ENCODE results near the gene TRIP13. TPM values are rescaled to one million over a fixed set of nuclear protein-coding genes. Genes with fewer than 3 reads are reported as not detected.
A peak's percentile ranks its signal among the peaks of the same experiment; 100 is the strongest.

TRIP13 gene
- total and polyA plus RNA-seq, 10 of the 15 experiments (the other 5 are each of a cell fraction or from before 2014, with no cell fraction given), result 15.1 to 64.9 (median 32.2) TPM

DNA sequence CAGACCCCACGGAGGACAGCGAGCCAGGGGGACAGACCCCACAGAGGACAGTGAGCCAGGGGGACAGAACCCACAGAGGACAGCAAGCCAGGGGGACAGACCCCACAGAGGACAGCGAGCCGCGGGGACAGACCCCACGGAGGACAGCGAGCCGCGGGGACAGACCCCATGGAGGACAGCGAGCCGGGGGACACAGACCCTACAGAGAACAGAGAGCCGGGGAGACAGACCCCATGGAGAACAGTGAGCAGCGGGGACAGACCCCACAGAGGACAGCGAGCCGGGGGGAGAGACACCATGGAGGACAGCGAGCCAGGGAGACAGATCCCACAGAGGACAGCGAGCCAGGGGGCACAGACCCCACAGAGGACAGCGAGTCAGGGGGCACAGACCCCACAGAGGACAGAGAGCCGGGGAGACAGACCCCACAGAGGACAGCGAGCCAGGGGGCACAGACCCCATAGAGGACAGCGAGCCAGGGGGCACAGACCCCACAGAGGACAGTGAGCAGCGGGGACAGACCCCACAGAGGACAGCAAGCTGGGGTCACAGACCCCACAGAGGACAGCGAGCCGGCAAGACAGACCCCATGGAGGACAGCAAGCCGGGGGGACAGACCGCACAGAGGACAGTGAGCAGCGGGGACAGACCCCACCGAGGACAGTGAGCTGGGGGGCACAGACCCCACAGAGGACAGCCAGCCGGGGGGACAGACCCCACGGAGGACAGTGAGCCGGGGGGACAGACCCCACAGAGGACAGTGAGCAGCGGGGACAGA lies 37.5 kb upstream of the TRIP13 start:
- no peak overlapping the region for H3K4me3 ChIP-seq
- in situ Hi-C loops (cut with MboI) (loop anchor here (5.0 kb wide), 1 partner anchor 103 kb away; no protein-coding TSS in a partner anchor), intact Hi-C loops (cut with micrococcal nuclease; ENCODE audit: unreplicated experiment) (no loop called here)
- no peak overlapping the region for H2AFZ ChIP-seq (ENCODE audit: control insufficient read depth, low read depth, low read length)
- H3K27ac ChIP-seq (ENCODE audit: control insufficient read depth, insufficient read depth), result no peak overlapping the region
- H3K27me3 ChIP-seq (replicated peaks in 1 of 2; ENCODE audit: control insufficient read depth in 2 of 2, insufficient read depth in 2 of 2, low read length in 1 of 2), result no peaks in the 10 kb centered on the region
- no peaks in the 10 kb centered on the region for H3K4me1 ChIP-seq (ENCODE audit: control insufficient read depth, insufficient read depth, low read length)
- no peaks in the 10 kb centered on the region for H3K79me2 ChIP-seq (ENCODE audit: control insufficient read depth, insufficient read depth, low read length)
- no peak for TF ChIP-seq BRCA1 (IDR thresholded peaks at IDR 0.05; ENCODE audit: low read depth, low read length)
- ATAC-seq (no peak), DNase-seq (ENCODE audit: low read depth, low spot score) (no peak), FAIRE-seq (no peak)
- no peak overlapping the region for H3K9ac ChIP-seq (ENCODE audit: control insufficient read depth, insufficient read depth, low read length)
- H3K36me3 ChIP-seq (ENCODE audit: control insufficient read depth in 2 of 2, insufficient read depth in 2 of 2, low read length in 1 of 2), result no peaks in the 10 kb centered on the region
- ChIA-PET CTCF (no interaction called here), RAD21 (ENCODE audit: unreplicated experiment) (no interaction called here), SMC1A (ENCODE audit: uncharacterized antibody, unreplicated experiment) (no interaction called here), POLR2A (no interaction called here)
- H4K20me1 ChIP-seq (ENCODE audit: control insufficient read depth, insufficient read depth), result no peaks in the 10 kb centered on the region
- H3K4me2 ChIP-seq (ENCODE audit: control insufficient read depth, insufficient read depth), result no peak overlapping the region
- WGBS (ENCODE audit: insufficient coverage, insufficient replicate concordance, low lambda C conversion rate, missing lambda C conversion rate), result 84% methylated on average over 28 of the region's 32 CpGs
- no peaks in the 10 kb centered on the region for H3K9me3 ChIP-seq (replicated peaks; ENCODE audit: control insufficient read depth, insufficient read depth, low read length)
- BruUV-seq (replicated peaks), result no TSS peak

DNA sequence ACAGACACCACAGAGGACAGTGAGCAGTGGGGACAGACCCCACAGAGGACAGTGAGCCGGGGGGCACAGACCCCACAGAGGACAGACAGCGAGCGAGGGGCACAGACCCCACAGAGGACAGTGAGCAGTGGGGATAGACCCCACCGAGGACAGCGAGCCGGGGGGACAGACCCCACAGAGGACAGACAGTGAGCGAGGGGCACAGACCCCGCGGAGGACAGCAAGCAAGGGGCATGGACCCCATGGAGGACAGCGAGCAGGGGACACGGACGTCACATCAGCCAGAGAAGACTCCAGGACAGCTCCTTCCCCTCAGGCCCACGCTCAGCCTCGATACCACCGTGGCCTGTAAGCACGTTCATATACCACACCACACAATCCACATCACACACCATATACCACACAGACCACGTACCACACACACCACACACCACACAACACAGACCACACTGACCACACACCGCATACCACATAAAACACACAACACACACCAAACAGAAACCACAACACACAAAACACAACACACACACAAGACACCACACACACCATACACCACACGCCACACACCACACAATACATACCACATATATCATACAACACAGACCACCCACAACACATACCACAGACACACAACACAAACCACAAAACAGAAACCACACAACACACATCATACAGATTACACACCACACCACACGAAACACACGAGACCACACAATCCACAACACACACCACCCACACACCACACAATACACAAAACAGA lies 36.7 kb upstream of the TRIP13 start:
- Histone ChIP-seq H3K27me3 (replicated peaks in 1 of 2; ENCODE audit: control insufficient read depth in 2 of 2, insufficient read depth in 2 of 2, low read length in 1 of 2) (no peaks in the 10 kb centered on the region), H3K4me1 (ENCODE audit: control insufficient read depth, insufficient read depth, low read length) (no peaks in the 10 kb centered on the region), H3K9me3 (replicated peaks; ENCODE audit: control insufficient read depth, insufficient read depth, low read length) (no peaks in the 10 kb centered on the region), H3K9ac (ENCODE audit: control insufficient read depth, insufficient read depth, low read length) (no peak overlapping the region), H3K36me3 (ENCODE audit: control insufficient read depth in 2 of 2, insufficient read depth in 2 of 2, low read length in 1 of 2) (no peaks in the 10 kb centered on the region), H3K27ac (ENCODE audit: control insufficient read depth, insufficient read depth) (no peak overlapping the region), H2AFZ (ENCODE audit: control insufficient read depth, low read depth, low read length) (no peak overlapping the region), H3K4me2 (ENCODE audit: control insufficient read depth, insufficient read depth) (no peak overlapping the region), H3K4me3 (no peak overlapping the region), H4K20me1 (ENCODE audit: control insufficient read depth, insufficient read depth) (no peaks in the 10 kb centered on the region), H3K79me2 (ENCODE audit: control insufficient read depth, insufficient read depth, low read length) (no peaks in the 10 kb centered on the region)
- DNase-seq (ENCODE audit: low read depth, low spot score) (no peak), ATAC-seq (no peak; the same call in 2 of the 3 replicates), FAIRE-seq (peak; percentile 61)
- intact Hi-C loops (cut with micrococcal nuclease; ENCODE audit: unreplicated experiment), result no loop called here
- TF ChIP-seq, protein P1, sequence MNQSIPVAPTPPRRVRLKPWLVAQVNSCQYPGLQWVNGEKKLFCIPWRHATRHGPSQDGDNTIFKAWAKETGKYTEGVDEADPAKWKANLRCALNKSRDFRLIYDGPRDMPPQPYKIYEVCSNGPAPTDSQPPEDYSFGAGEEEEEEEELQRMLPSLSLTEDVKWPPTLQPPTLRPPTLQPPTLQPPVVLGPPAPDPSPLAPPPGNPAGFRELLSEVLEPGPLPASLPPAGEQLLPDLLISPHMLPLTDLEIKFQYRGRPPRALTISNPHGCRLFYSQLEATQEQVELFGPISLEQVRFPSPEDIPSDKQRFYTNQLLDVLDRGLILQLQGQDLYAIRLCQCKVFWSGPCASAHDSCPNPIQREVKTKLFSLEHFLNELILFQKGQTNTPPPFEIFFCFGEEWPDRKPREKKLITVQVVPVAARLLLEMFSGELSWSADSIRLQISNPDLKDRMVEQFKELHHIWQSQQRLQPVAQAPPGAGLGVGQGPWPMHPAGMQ (IDR thresholded peaks at IDR 0.05; ENCODE audit: borderline replicate concordance), result peak; percentile 58
- TF ChIP-seq, protein P2, sequence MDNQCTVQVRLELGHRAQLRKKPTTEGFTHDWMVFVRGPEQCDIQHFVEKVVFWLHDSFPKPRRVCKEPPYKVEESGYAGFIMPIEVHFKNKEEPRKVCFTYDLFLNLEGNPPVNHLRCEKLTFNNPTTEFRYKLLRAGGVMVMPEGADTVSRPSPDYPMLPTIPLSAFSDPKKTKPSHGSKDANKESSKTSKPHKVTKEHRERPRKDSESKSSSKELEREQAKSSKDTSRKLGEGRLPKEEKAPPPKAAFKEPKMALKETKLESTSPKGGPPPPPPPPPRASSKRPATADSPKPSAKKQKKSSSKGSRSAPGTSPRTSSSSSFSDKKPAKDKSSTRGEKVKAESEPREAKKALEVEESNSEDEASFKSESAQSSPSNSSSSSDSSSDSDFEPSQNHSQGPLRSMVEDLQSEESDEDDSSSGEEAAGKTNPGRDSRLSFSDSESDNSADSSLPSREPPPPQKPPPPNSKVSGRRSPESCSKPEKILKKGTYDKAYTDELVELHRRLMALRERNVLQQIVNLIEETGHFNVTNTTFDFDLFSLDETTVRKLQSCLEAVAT (IDR thresholded peaks at IDR 0.05), result peak; percentile 77; the same call in 1 of the 2 replicates
- TF ChIP-seq, protein P3, sequence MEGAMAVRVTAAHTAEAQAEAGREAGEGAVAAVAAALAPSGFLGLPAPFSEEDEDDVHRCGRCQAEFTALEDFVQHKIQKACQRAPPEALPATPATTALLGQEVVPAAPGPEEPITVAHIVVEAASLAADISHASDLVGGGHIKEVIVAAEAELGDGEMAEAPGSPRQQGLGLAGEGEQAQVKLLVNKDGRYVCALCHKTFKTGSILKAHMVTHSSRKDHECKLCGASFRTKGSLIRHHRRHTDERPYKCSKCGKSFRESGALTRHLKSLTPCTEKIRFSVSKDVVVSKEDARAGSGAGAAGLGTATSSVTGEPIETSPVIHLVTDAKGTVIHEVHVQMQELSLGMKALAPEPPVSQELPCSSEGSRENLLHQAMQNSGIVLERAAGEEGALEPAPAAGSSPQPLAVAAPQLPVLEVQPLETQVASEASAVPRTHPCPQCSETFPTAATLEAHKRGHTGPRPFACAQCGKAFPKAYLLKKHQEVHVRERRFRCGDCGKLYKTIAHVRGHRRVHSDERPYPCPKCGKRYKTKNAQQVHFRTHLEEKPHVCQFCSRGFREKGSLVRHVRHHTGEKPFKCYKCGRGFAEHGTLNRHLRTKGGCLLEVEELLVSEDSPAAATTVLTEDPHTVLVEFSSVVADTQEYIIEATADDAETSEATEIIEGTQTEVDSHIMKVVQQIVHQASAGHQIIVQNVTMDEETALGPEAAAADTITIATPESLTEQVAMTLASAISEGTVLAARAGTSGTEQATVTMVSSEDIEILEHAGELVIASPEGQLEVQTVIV (IDR thresholded peaks at IDR 0.05; ENCODE audit: borderline replicate concordance, partially characterized antibody), result no peak
- TF ChIP-seq NBN (IDR thresholded peaks at IDR 0.05) (0 out of 2 replicates have a peak, but pooled peaks have one; percentile 5), RUNX3 (IDR thresholded peaks at IDR 0.05; ENCODE audit: low read length) (peak; percentile 71), GATAD2B (conservative IDR thresholded peaks at IDR 0.05; ENCODE audit: low read depth) (no peak), BHLHE40 (IDR thresholded peaks at IDR 0.05; ENCODE audit: borderline replicate concordance in 1 of 2, low read depth in 2 of 2, low read length in 1 of 2) (peak in 1 of 2 experiments; percentile 23; a peak in 2 of 4 replicates), PAX5 (IDR thresholded peaks at IDR 0.05; ENCODE audit: borderline replicate concordance, low read depth, low read length) (0 out of 2 replicates have a peak, but pooled peaks have one; percentile 24), POLR2AphosphoS2 (IDR thresholded peaks at IDR 0.05; ENCODE audit: low read depth, low read length) (no peak)
- BruUV-seq (replicated peaks), result no TSS peak
- ChIA-PET POLR2A (no interaction called here), RAD21 (ENCODE audit: unreplicated experiment) (no interaction called here), CTCF (no interaction called here), SMC1A (ENCODE audit: uncharacterized antibody, unreplicated experiment) (no interaction called here)
- in situ Hi-C loops (cut with MboI), result no loop called here
- 83% methylated on average over 21 of the region's 21 CpGs for WGBS (ENCODE audit: insufficient coverage, insufficient replicate concordance, low lambda C conversion rate, missing lambda C conversion rate)

Data from GM12878 (cell line).